ENCODE measurements around the gene CACNA1C.

CACNA1C gene

GRCh38 chr12:2294651-2295475, 242.1 kb downstream of the CACNA1C start:
- no peak for DNase-seq (ENCODE audit: low read depth in 3 of 3)

- no peak for DNase-seq (ENCODE audit: low read depth in 3 of 3)
Observed at GRCh38 chr12:2295941-2296461, 243.2 kb downstream of the CACNA1C start.

DNA sequence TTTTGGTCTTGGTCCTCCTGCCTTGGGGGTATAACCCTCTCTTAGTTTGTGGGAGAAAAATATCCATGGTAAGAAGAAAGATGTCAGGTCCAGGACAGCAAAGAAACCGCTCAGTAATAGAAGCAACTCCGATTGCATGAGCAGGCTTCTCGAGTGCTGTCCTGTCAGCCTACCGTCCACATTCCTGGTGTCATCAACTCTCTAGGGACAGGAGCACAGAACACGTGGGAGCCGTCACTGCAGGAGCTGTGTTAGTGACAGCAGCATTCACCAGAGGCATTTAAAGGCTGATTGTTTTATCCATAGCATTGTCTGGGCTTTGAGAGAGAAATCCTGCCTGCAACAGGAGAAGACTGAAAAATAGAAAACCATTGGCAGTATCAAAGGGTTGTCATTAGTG, 244.2 kb downstream of the CACNA1C start:
- DNase-seq (ENCODE audit: low read depth in 3 of 3) = no peak

DNA sequence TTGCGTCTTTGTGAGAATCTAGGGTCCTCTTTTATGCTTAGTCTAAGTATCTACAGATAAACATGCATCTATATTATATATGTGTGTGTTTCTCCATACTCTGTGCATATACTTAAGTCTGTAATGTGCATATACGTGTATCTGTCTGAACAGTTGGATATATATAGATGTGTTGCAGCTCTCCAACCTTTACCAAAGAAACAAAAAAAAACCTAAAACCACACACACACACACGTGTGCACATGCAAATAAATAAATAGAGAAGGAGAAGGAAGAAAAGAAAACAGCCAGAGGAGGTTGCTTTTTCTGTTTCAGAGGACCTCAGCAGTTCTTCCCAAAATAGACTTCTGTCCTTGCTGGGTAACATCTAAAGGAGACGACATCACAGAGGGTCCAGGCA, 244.9 kb downstream of the CACNA1C start:
- no peak for DNase-seq (ENCODE audit: low read depth in 3 of 3)

- DNase-seq (ENCODE audit: low read depth in 3 of 3) = no peak
Observed at GRCh38 chr12:2298556-2299200, 245.9 kb downstream of the CACNA1C start.

- DNase-seq (ENCODE audit: low read depth in 3 of 3) = no peak
Observed at GRCh38 chr12:2299206-2299605, 246.4 kb downstream of the CACNA1C start.

- no peak for DNase-seq (ENCODE audit: low read depth in 3 of 3)
Observed at GRCh38 chr12:2300168-2300567, 247.4 kb downstream of the CACNA1C start.

GRCh38 chr12:2300886-2301285, 248.1 kb downstream of the CACNA1C start:
- no peak for DNase-seq (ENCODE audit: low read depth in 3 of 3)

DNA sequence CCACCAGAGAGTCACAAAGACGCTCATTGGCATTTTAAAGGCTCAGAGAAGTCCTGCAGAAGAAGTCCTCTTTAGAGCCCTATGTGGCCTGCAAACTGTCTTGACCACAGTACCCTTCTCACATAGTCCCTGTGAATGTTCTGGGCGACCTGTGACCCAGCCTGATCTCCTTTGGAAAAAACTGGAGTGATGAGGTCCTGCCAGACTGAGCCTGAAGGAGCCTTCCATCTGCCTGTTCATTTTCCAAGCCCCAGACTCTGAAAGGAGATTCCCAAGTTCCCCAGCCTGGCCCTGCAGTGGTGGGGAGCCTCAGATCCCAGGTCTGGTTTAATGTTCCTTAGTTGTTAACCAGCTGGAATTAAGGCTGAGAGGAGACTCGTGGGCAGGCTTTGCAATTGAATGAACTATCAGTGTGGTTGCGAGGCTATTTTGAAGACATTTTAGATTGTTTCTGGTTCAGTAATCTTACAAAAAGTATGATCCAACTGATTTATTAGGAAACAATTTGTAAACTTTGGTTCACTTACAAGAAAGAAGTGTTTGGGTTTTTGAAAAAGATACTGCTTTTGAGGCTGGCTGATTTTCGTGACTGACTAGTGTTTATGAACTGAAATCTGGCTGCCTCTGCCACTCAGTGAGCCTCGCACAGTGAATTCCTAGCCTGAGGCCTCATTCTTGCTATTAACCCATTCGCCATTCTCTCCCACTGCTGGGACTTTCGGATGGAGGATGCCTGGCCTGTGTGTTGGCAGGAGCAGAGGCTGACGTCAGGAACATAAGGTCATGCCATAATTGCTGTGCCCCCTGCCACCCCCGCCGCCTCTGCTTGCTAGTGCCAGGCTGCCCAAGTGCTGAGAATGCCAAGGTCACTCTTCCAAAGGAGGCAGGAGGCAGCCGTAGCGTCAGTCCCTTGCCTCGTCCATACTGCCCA, 249.0 kb downstream of the CACNA1C start:
- DNase-seq (ENCODE audit: low read depth in 3 of 3) = no peak

DNA sequence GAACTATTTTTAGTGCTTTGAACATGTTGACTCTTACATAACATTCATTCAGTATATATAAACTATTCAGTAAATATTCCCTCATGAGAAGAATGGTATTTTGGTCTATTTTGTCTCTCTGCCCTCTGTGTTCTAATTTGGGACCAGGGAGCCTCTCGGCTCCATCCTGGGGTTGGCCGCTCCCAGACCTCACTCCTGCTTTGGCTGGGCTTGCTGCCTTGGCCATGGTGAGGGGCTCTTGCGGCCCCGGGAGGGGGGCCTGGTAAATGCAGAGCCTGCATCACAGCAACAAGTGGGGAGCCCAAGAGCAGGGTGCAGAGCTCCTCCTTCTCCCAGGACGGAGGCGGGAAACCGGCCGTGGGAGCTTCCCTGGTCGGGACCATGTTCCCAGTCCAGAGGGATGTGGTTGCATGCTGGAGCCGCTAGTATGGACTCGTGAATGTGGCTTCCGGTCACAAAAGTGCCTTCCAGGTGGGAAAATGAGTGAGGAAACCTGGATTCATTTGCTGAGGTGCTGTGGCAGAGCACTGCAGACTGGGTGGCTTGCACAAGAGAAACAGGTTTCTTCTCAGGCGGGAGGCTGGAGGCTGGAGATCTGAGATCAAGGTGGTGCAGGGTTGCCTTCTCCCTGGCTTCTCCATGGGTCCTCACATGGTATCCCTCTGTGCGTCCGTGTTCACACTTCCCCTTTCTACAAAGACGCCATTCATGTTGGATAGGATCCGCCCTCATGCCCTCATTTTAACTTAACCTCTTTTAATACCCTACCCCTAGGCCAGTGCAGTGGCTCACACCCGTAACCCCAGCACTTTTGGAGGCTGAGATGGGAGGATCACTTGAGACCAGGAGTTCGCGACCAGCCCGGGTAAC, 250.2 kb downstream of the CACNA1C start:
- no peak for DNase-seq (ENCODE audit: low read depth in 3 of 3)

- DNase-seq (ENCODE audit: low read depth in 3 of 3) = no peak
Observed at GRCh38 chr12:2304223-2304622, 251.4 kb downstream of the CACNA1C start.

GRCh38 chr12:2306012-2306411, 253.2 kb downstream of the CACNA1C start:
- no peak for DNase-seq (ENCODE audit: low read depth in 3 of 3)

GRCh38 chr12:2306735-2307134, 253.9 kb downstream of the CACNA1C start:
- no peak for DNase-seq (ENCODE audit: low read depth in 3 of 3)

GRCh38 chr12:2307550-2307949, 254.8 kb downstream of the CACNA1C start:
- no peak for DNase-seq (ENCODE audit: low read depth in 3 of 3)

DNA sequence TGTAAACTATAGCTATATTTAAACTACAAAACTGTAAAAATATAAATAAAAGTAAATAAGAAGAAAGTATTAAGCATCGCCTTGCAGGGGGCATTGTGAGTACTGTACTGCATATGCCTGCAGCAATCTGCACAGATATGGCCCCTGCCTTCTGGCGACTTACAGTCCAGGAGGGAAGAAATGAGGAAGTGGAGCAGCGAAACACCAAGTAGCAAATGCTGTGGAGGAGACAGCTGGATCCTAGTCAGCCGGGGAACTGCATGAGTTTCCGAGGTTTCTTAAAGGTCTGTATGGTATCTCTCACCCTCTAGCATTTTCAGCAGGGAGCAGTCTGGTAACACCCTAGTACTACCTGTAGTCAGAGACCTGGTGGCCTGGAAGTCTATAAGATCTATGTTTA, 256.9 kb downstream of the CACNA1C start:
- no peak for DNase-seq (ENCODE audit: low read depth in 3 of 3)

GRCh38 chr12:2311020-2311778, 258.4 kb downstream of the CACNA1C start:
- DNase-seq (ENCODE audit: low read depth in 3 of 3) = no peak

DNA sequence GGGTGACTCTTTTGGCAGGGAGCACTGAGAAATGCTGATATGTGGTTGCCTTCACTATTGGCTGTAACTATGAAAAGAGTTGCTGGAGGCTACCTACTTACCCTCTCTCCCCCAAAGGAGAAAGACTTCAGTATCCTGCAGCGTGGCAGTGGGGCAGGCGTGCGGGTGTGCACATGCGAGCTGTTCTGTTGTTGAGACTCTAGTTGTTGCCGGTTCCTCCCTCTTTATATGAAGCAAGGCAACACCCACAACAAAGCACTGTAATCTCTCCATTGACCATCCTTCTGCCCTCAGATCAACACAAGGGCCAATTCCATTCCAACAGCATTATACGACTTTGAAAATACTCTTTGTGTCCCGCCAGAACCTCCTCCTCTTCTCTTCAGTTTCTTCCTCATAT, 259.4 kb downstream of the CACNA1C start:
- DNase-seq (ENCODE audit: low read depth in 3 of 3) = no peak

DNA sequence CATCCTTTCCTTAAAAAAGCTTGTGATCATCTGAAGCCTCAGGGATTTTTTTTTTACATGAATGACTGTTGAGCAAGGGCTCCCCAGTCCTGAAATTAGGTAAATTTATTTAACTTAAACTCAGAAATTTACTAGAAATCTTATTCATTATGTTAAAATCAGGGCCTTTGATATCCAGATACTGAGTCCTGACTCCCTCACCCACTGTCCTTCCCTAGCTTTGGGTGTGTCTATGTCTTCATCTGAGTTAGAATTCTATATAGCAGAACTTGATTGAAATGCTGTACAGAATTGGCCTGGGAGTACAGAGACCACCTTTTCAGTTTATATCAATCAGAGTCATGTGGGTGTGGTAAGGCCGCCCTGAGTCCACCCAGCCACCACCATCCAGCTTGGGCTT, 260.0 kb downstream of the CACNA1C start:
- DNase-seq (ENCODE audit: low read depth in 3 of 3) = no peak

GRCh38 chr12:2314492-2314891, 261.7 kb downstream of the CACNA1C start:
- no peak for DNase-seq (ENCODE audit: low read depth in 3 of 3)

DNA sequence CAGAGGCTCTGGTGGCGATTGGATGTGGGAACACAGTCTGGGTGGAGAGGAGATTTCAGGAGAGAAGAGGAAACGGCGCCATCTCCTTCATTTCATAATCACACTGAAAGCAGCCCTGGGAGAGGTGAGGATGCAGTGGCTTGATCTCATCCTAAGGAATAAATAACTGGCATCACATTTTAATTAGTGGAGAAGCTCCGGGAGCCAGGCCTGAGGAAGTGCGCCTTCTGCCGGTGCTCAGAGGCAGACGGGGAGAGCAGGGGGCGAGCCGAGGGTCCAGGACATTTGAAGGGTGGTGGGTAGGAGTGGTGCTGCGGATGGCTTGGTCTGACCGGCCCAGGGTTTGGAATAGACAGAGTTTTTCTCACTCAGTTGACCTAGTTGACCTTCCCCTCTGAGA, 265.0 kb downstream of the CACNA1C start:
- DNase-seq (ENCODE audit: low read depth in 3 of 3) = no peak
